Liver (tissue), 9 donors: Measurements from ENCODE around the gene PLCB3. TPM values are rescaled to one million over a fixed set of nuclear protein-coding genes. Genes with fewer than 3 reads are reported as not detected.

Experiments
- DNase-seq: peaks from one replicate; pipeline ENCODE4 v3.0.0-alpha.2; 2017; ENCODE audit warnings: low spot score
- H3K27ac ChIP-seq, 2 donors: one replicate each; pipeline ENCODE4 v1.7.0; 2013; ENCODE audit warnings: inconsistent platforms in 2 of 2, low read length in 2 of 2, control low read depth in 1 of 2, low read depth in 1 of 2, mild to moderate bottlenecking in 1 of 2
- H3K27me3 ChIP-seq, 4 donors: one replicate each; pipeline versions ENCODE4 v1.6.1 to v1.7.0; 2013; ENCODE audit warnings: low read length in 3 of 4, inconsistent platforms in 1 of 4, mild to moderate bottlenecking in 1 of 4, moderate library complexity in 1 of 4; ENCODE audit not compliant: control insufficient read depth in 4 of 4, insufficient read depth in 4 of 4
- H3K36me3 ChIP-seq, 4 donors: one replicate each; pipeline versions ENCODE4 v1.6.1 to v1.7.0; 2013; ENCODE audit warnings: low read length in 3 of 4, mild to moderate bottlenecking in 3 of 4, low read depth in 1 of 4, moderate library complexity in 1 of 4; ENCODE audit not compliant: control insufficient read depth in 4 of 4, insufficient read depth in 3 of 4
- H3K4me1 ChIP-seq, 4 donors: one replicate each; pipeline versions ENCODE4 v1.6.1 to v1.7.0; 2013; ENCODE audit warnings: low read length in 3 of 4, mild to moderate bottlenecking in 3 of 4, moderate library complexity in 1 of 4; ENCODE audit not compliant: control insufficient read depth in 4 of 4, insufficient read depth in 4 of 4
- H3K4me3 ChIP-seq, 3 donors: one replicate each; pipeline versions ENCODE4 v1.6.1 to v1.7.0; 2013; ENCODE audit warnings: low read length in 3 of 3, control low read depth in 1 of 3, low read depth in 1 of 3, mild to moderate bottlenecking in 1 of 3
- H3K9ac ChIP-seq, 2 donors: one replicate each; pipeline ENCODE4 v1.7.0; 2013; ENCODE audit warnings: low read length in 2 of 2, mild to moderate bottlenecking in 2 of 2, moderate library complexity in 2 of 2, control low read depth in 1 of 2, low read depth in 1 of 2
- H3K9me3 ChIP-seq, 4 donors: one replicate each; pipeline versions ENCODE4 v1.6.1 to v1.7.0; 2013; ENCODE audit warnings: low read length in 3 of 4; ENCODE audit not compliant: control insufficient read depth in 4 of 4
- ATF3 ChIP-seq: IDR thresholded peaks from 2 replicates; pipeline ENCODE4 v1.6.1; 2016; ENCODE audit warnings: antibody characterized with exemption
- CTCF ChIP-seq: fragments of 150-350 bp; IDR thresholded peaks from 2 replicates; pipeline ENCODE4 v1.5.1; 2017; ENCODE audit warnings: improper control_type of control experiment, low read depth, low read length; ENCODE audit not compliant: missing input control
- EGR1 ChIP-seq, 2 donors: IDR thresholded peaks; 2 replicates each; pipeline ENCODE4 v1.6.1; 2016 to 2018; ENCODE audit warnings: antibody characterized with exemption in 2 of 2, low read depth in 2 of 2
- FOXA1 ChIP-seq: IDR thresholded peaks from 2 replicates; pipeline ENCODE4 v1.6.1; 2016; ENCODE audit warnings: antibody characterized with exemption
- FOXA2 ChIP-seq: IDR thresholded peaks from 2 replicates; pipeline ENCODE4 v1.6.1; 2016; ENCODE audit warnings: antibody characterized with exemption
- GABPA ChIP-seq, 2 donors: IDR thresholded peaks in 1 of 2; conservative IDR thresholded peaks in 1 of 2; 2 replicates each; pipeline ENCODE4 v1.6.1; 2016; ENCODE audit warnings: antibody characterized with exemption in 2 of 2, mild to moderate bottlenecking in 1 of 2, moderate library complexity in 1 of 2
- HNF4A ChIP-seq, 2 donors: conservative IDR thresholded peaks; 2 replicates each; pipeline ENCODE4 v1.6.1; 2016; ENCODE audit warnings: antibody characterized with exemption in 2 of 2, mild to moderate bottlenecking in 2 of 2
- HNF4G ChIP-seq: IDR thresholded peaks from 2 replicates; pipeline ENCODE4 v1.6.1; 2016; ENCODE audit warnings: antibody characterized with exemption
- JUND ChIP-seq, 2 donors: IDR thresholded peaks; 2 replicates each; pipeline ENCODE4 v1.6.1; 2016; ENCODE audit warnings: antibody characterized with exemption in 2 of 2
- MAX ChIP-seq: IDR thresholded peaks from 2 replicates; pipeline ENCODE4 v1.6.1; 2016; ENCODE audit warnings: antibody characterized with exemption
- NR2F2 ChIP-seq: IDR thresholded peaks from 2 replicates; pipeline ENCODE4 v1.6.1; 2016; ENCODE audit warnings: antibody characterized with exemption
- RAD21 ChIP-seq, 2 donors: IDR thresholded peaks; 2 replicates each; pipeline ENCODE4 v1.6.1; 2016; ENCODE audit warnings: antibody characterized with exemption in 2 of 2, mild to moderate bottlenecking in 2 of 2
- REST ChIP-seq: IDR thresholded peaks from 2 replicates; pipeline ENCODE4 v1.6.1; 2016; ENCODE audit warnings: antibody characterized with exemption, mild to moderate bottlenecking
- RXRA ChIP-seq, 2 donors: IDR thresholded peaks; 2 replicates each; pipeline ENCODE4 v1.6.1; 2017 to 2018; ENCODE audit warnings: antibody characterized with exemption in 2 of 2, mild to moderate bottlenecking in 1 of 2
- SP1 ChIP-seq: IDR thresholded peaks from 2 replicates; pipeline ENCODE4 v1.6.1; 2018; ENCODE audit warnings: antibody characterized with exemption, mild to moderate bottlenecking
- ZBTB33 ChIP-seq: IDR thresholded peaks from 2 replicates; pipeline ENCODE4 v1.6.1; 2016; ENCODE audit warnings: antibody characterized with exemption
- WGBS: extraction: QIAGEN DNeasy Blood & Tissue Kit; methylation state at CpG from one replicate; pipeline ENCODE4 v1.1.7; 2013; 5-methylcytosine and 5-hydroxymethylcytosine counted together
- polyA plus RNA-seq, 2 donors: library from polyadenylated mRNA; stranded (reverse) in 1 of 2; unstranded in 1 of 2; fragments of 200-250 nt in 1 of 2; fragments of >200 nt in 1 of 2; fragmentation: Nextera tagmentation in 1 of 2; extraction: Ambion mirVana in 1 of 2; gene quantifications; one replicate each; pipeline versions ENCODE4 v1.2.1 to v1.2.3, GENCODE V29; 2013 to 2015
- total RNA-seq, 2 donors: library from RNA; depleted of rRNA; stranded (reverse); fragments of >200 nt; gene quantifications; one replicate each; pipeline ENCODE4 v1.2.3, GENCODE V29; 2014
- donor health status: healthy.
- donor health status: healthy.
- donor health status: healthy.
- donor health status: healthy.
- donor health status: healthy.

Gene PLCB3
- total and polyA plus RNA-seq, 4 donors: 0.79 to 8.5 (median 5.4) TPM

GRCh38 chr11:64278576-64279190 is 27.4 kb downstream of the PLCB3 start:
- no peak overlapping the region for H3K9ac ChIP-seq
- H3K27ac ChIP-seq: no peak overlapping the region
- 91% methylated on average over 8 of the region's 8 CpGs for WGBS
- DNase-seq: no peak
- no peak overlapping the region for H3K4me3 ChIP-seq
- no peaks in the 10 kb centered on the region for H3K27me3 ChIP-seq
- H3K4me1 ChIP-seq: peaks cover 3 to 11% (median 6%) of the 10 kb centered on the region in 4 donors
- no peaks in the 10 kb centered on the region for H3K9me3 ChIP-seq
- TF ChIP-seq RXRA (IDR thresholded peaks at IDR 0.05) (no peak), NR2F2 (no peak), FOXA2 (no peak), ZBTB33 (no peak), REST (no peak), HNF4G (no peak), FOXA1 (no peak), EGR1 (IDR thresholded peaks at IDR 0.05; ENCODE audit: low read depth in 2 of 2) (no peak), MAX (no peak), GABPA (IDR thresholded peaks at IDR 0.05 in 1 of 2, conservative IDR thresholded peaks at IDR 0.05 in 1 of 2) (no peak), SP1 (no peak), CTCF (no peak), HNF4A (conservative IDR thresholded peaks at IDR 0.05) (no peak), RAD21 (IDR thresholded peaks at IDR 0.05) (no peak), ATF3 (no peak), JUND (IDR thresholded peaks at IDR 0.05) (no peak)
- peaks cover 0 to 21% (median 9%) of the 10 kb centered on the region in 4 donors for H3K36me3 ChIP-seq
